ENCODE measurements around the gene ANKRD36.

Gene ANKRD36

GRCh38 chr2:97068074-97068473, 44.9 kb upstream of the ANKRD36 start:
- no peaks in the 10 kb centered on the region for H3K9me3 ChIP-seq (ENCODE audit: control insufficient read depth, insufficient read depth, low read depth, low read length)
- H3K36me3 ChIP-seq (ENCODE audit: control insufficient read depth in 2 of 2, insufficient read depth in 1 of 2, low read length in 2 of 2) = no peaks in the 10 kb centered on the region
- H3K4me1 ChIP-seq (ENCODE audit: control insufficient read depth, insufficient read depth, low read length) = no peaks in the 10 kb centered on the region
- no peak overlapping the region for H3K27ac ChIP-seq (ENCODE audit: extremely low read depth, low read depth, low read length)
- ChIA-PET POLR2A (no interaction called here), CTCF (interaction anchor here (0.9 kb wide), 1 partner anchor 40 kb away, joined by 3 read pairs; no protein-coding TSS in a partner anchor)
- no peak overlapping the region for H3K4me3 ChIP-seq (ENCODE audit: low read depth, low read length)
- TF ChIP-seq ZSCAN23 (tag by site-specific recombination; IDR thresholded peaks at IDR 0.05) (no peak), FEZF1 (tag by site-specific recombination; IDR thresholded peaks at IDR 0.05) (no peak), KLF8 (tag by site-specific recombination; IDR thresholded peaks at IDR 0.05) (no peak), ZNF473 (tag by site-specific recombination; IDR thresholded peaks at IDR 0.05) (no peak), ZNF707 (tag by site-specific recombination; IDR thresholded peaks at IDR 0.05) (no peak), ZNF138 (tag by site-specific recombination; IDR thresholded peaks at IDR 0.05; ENCODE audit: borderline replicate concordance) (no peak), ZBTB11 (tag by site-specific recombination; conservative IDR thresholded peaks at IDR 0.05; ENCODE audit: low read depth) (no peak), SCRT1 (tag by site-specific recombination; IDR thresholded peaks at IDR 0.05; ENCODE audit: borderline replicate concordance) (no peak), ZSCAN30 (tag by site-specific recombination; IDR thresholded peaks at IDR 0.05) (no peak), ZNF768 (tag by site-specific recombination; IDR thresholded peaks at IDR 0.05) (no peak), ZNF311 (tag by site-specific recombination; IDR thresholded peaks at IDR 0.05; ENCODE audit: borderline replicate concordance) (no peak), ZNF664 (tag by site-specific recombination; IDR thresholded peaks at IDR 0.05) (no peak), ZNF266 (tag by site-specific recombination; IDR thresholded peaks at IDR 0.05; ENCODE audit: low read depth) (no peak)
- TF ChIP-seq, protein P1, sequence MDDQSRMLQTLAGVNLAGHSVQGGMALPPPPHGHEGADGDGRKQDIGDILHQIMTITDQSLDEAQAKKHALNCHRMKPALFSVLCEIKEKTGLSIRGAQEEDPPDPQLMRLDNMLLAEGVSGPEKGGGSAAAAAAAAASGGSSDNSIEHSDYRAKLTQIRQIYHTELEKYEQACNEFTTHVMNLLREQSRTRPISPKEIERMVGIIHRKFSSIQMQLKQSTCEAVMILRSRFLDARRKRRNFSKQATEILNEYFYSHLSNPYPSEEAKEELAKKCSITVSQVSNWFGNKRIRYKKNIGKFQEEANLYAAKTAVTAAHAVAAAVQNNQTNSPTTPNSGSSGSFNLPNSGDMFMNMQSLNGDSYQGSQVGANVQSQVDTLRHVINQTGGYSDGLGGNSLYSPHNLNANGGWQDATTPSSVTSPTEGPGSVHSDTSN (CRISPR knock-in tag; IDR thresholded peaks at IDR 0.05) = no peak
- TF ChIP-seq, protein P2, sequence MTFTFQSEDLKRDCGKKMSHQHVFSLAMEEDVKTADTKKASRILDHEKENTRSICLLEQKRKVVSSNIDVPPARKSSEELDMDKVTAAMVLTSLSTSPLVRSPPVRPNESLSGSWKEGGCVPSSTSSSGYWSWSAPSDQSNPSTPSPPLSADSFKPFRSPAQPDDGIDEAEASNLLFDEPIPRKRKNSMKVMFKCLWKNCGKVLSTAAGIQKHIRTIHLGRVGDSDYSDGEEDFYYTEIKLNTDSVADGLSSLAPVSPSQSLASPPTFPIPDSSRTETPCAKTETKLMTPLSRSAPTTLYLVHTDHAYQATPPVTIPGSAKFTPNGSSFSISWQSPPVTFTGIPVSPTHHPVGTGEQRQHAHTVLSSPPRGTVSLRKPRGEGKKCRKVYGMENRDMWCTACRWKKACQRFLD (tag by site-specific recombination; IDR thresholded peaks at IDR 0.05) = no peak
- TF ChIP-seq, protein P3, sequence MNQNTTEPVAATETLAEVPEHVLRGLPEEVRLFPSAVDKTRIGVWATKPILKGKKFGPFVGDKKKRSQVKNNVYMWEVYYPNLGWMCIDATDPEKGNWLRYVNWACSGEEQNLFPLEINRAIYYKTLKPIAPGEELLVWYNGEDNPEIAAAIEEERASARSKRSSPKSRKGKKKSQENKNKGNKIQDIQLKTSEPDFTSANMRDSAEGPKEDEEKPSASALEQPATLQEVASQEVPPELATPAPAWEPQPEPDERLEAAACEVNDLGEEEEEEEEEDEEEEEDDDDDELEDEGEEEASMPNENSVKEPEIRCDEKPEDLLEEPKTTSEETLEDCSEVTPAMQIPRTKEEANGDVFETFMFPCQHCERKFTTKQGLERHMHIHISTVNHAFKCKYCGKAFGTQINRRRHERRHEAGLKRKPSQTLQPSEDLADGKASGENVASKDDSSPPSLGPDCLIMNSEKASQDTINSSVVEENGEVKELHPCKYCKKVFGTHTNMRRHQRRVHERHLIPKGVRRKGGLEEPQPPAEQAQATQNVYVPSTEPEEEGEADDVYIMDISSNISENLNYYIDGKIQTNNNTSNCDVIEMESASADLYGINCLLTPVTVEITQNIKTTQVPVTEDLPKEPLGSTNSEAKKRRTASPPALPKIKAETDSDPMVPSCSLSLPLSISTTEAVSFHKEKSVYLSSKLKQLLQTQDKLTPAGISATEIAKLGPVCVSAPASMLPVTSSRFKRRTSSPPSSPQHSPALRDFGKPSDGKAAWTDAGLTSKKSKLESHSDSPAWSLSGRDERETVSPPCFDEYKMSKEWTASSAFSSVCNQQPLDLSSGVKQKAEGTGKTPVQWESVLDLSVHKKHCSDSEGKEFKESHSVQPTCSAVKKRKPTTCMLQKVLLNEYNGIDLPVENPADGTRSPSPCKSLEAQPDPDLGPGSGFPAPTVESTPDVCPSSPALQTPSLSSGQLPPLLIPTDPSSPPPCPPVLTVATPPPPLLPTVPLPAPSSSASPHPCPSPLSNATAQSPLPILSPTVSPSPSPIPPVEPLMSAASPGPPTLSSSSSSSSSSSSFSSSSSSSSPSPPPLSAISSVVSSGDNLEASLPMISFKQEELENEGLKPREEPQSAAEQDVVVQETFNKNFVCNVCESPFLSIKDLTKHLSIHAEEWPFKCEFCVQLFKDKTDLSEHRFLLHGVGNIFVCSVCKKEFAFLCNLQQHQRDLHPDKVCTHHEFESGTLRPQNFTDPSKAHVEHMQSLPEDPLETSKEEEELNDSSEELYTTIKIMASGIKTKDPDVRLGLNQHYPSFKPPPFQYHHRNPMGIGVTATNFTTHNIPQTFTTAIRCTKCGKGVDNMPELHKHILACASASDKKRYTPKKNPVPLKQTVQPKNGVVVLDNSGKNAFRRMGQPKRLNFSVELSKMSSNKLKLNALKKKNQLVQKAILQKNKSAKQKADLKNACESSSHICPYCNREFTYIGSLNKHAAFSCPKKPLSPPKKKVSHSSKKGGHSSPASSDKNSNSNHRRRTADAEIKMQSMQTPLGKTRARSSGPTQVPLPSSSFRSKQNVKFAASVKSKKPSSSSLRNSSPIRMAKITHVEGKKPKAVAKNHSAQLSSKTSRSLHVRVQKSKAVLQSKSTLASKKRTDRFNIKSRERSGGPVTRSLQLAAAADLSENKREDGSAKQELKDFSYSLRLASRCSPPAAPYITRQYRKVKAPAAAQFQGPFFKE (tag by site-specific recombination; IDR thresholded peaks at IDR 0.05; ENCODE audit: borderline replicate concordance) = no peak
- TF ChIP-seq, protein P4, sequence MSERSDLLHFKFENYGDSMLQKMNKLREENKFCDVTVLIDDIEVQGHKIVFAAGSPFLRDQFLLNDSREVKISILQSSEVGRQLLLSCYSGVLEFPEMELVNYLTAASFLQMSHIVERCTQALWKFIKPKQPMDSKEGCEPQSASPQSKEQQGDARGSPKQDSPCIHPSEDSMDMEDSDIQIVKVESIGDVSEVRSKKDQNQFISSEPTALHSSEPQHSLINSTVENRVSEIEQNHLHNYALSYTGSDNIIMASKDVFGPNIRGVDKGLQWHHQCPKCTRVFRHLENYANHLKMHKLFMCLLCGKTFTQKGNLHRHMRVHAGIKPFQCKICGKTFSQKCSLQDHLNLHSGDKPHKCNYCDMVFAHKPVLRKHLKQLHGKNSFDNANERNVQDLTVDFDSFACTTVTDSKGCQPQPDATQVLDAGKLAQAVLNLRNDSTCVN (tag by site-specific recombination; optimal IDR thresholded peaks at IDR 0.05) = no peak
- TF ChIP-seq, protein P5, sequence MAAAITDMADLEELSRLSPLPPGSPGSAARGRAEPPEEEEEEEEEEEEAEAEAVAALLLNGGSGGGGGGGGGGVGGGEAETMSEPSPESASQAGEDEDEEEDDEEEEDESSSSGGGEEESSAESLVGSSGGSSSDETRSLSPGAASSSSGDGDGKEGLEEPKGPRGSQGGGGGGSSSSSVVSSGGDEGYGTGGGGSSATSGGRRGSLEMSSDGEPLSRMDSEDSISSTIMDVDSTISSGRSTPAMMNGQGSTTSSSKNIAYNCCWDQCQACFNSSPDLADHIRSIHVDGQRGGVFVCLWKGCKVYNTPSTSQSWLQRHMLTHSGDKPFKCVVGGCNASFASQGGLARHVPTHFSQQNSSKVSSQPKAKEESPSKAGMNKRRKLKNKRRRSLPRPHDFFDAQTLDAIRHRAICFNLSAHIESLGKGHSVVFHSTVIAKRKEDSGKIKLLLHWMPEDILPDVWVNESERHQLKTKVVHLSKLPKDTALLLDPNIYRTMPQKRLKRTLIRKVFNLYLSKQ (tag by site-specific recombination; IDR thresholded peaks at IDR 0.05; ENCODE audit: borderline replicate concordance) = no peak
- TF ChIP-seq, protein P6, sequence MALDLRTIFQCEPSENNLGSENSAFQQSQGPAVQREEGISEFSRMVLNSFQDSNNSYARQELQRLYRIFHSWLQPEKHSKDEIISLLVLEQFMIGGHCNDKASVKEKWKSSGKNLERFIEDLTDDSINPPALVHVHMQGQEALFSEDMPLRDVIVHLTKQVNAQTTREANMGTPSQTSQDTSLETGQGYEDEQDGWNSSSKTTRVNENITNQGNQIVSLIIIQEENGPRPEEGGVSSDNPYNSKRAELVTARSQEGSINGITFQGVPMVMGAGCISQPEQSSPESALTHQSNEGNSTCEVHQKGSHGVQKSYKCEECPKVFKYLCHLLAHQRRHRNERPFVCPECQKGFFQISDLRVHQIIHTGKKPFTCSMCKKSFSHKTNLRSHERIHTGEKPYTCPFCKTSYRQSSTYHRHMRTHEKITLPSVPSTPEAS (tag by site-specific recombination; IDR thresholded peaks at IDR 0.05) = no peak

Data from HEK293 (cell line).